ENCODE data around the gene RFX2.
A peak's percentile ranks its signal among the peaks of the same experiment; 100 is the strongest.
"Not testable (repeated sequence)": the region's sequence is repeated elsewhere in the genome, so short reads cannot be mapped to it uniquely, and the experiment has no call there.

RFX2 gene

GRCh38 chr19:6108721-6109633 lies 1.3 kb downstream of the RFX2 start:
- in situ Hi-C loops (cut with HindIII; ENCODE audit: low sequenced_read_pairs), result no loop called here
- no peak for TF ChIP-seq CTCF (IDR thresholded peaks at IDR 0.05; ENCODE audit: low read depth, low read length, missing control alignments)
- DNase-seq (ENCODE audit: low read depth), result no peak
- H3K4me3 ChIP-seq (ENCODE audit: low read depth, low read length), result peak overlapping the region; percentile 64

GRCh38 chr19:6106643-6107294 lies 3.5 kb downstream of the RFX2 start:
- DNase-seq (ENCODE audit: low read depth); H3K4me3 ChIP-seq (ENCODE audit: low read depth, low read length); in situ Hi-C loops (cut with HindIII; ENCODE audit: low sequenced_read_pairs): not testable (repeated sequence)

GRCh38 chr19:6105444-6105843 lies 4.9 kb downstream of the RFX2 start:
- DNase-seq (ENCODE audit: low read depth), result no peak
- no peak for TF ChIP-seq CTCF (IDR thresholded peaks at IDR 0.05; ENCODE audit: low read depth, low read length, missing control alignments)
- in situ Hi-C loops (cut with HindIII; ENCODE audit: low sequenced_read_pairs), result no loop called here
- no peak overlapping the region for H3K4me3 ChIP-seq (ENCODE audit: low read depth, low read length)

GRCh38 chr19:6103894-6104293 lies 6.4 kb downstream of the RFX2 start:
- H3K4me3 ChIP-seq (ENCODE audit: low read depth, low read length), result no peak overlapping the region
- no peak for TF ChIP-seq CTCF (IDR thresholded peaks at IDR 0.05; ENCODE audit: low read depth, low read length, missing control alignments)
- in situ Hi-C loops (cut with HindIII; ENCODE audit: low sequenced_read_pairs), result no loop called here
- DNase-seq (ENCODE audit: low read depth), result no peak

- no peak for TF ChIP-seq CTCF (IDR thresholded peaks at IDR 0.05; ENCODE audit: low read depth, low read length, missing control alignments)
- DNase-seq (ENCODE audit: low read depth), result peak; percentile 85
- in situ Hi-C loops (cut with HindIII; ENCODE audit: low sequenced_read_pairs), result no loop called here
- H3K4me3 ChIP-seq (ENCODE audit: low read depth, low read length), result no peak overlapping the region
These were observed 7.1 kb downstream of the RFX2 start for GRCh38 chr19:6103217-6103644.

- TF ChIP-seq CTCF (IDR thresholded peaks at IDR 0.05; ENCODE audit: low read depth, low read length, missing control alignments), result no peak
- in situ Hi-C loops (cut with HindIII; ENCODE audit: low sequenced_read_pairs), result no loop called here
These were observed 8.3 kb downstream of the RFX2 start for GRCh38 chr19:6101991-6102390.

GRCh38 chr19:6101291-6101825 lies 8.9 kb downstream of the RFX2 start:
- no peak overlapping the region for H3K4me3 ChIP-seq (ENCODE audit: low read depth, low read length)

More at GRCh38 chr19:6101991-6102390, 8.3 kb downstream of the RFX2 start:
- H3K4me3 ChIP-seq (ENCODE audit: low read depth, low read length), result no peak overlapping the region
- DNase-seq (ENCODE audit: low read depth), result no peak

More at GRCh38 chr19:6101291-6101825, 8.9 kb downstream of the RFX2 start:
- in situ Hi-C loops (cut with HindIII; ENCODE audit: low sequenced_read_pairs), result no loop called here
- DNase-seq (ENCODE audit: low read depth), result no peak
- TF ChIP-seq CTCF (IDR thresholded peaks at IDR 0.05; ENCODE audit: low read depth, low read length, missing control alignments), result no peak
